ENCODE measurements around the gene FOXP1. TPM values are rescaled to one million over a fixed set of nuclear protein-coding genes. Genes with fewer than 3 reads are reported as not detected.

FOXP1 gene
- total and polyA plus RNA-seq, 9 of the 15 experiments (the other 6 are each of a cell fraction or from before 2014, with no cell fraction given) = 7.7 to 34.5 (median 13.7) TPM

- H3K9ac ChIP-seq (ENCODE audit: insufficient read depth in 1 of 2, low read depth in 2 of 2, low read length in 2 of 2) = no peak overlapping the region
- H3K79me2 ChIP-seq (ENCODE audit: control insufficient read depth, insufficient read depth, low read length) = no peaks in the 10 kb centered on the region
- no peak overlapping the region for H2AFZ ChIP-seq (ENCODE audit: low read depth, low read length)
- no peaks in the 10 kb centered on the region for H3K36me3 ChIP-seq (ENCODE audit: control insufficient read depth, insufficient read depth, low read length)
- TF ChIP-seq DACH1 (IDR thresholded peaks at IDR 0.05; ENCODE audit: partially characterized antibody) = no peak
- TF ChIP-seq HMGXB4 (CRISPR knock-in tag; IDR thresholded peaks at IDR 0.05) = no peak
- no peak for TF ChIP-seq SIRT6 (IDR thresholded peaks at IDR 0.05; ENCODE audit: low read depth, low read length)
- TF ChIP-seq SMAD2 (IDR thresholded peaks at IDR 0.05; ENCODE audit: low read depth, low read length) = no peak
- no peak for TF ChIP-seq CREB5 (CRISPR knock-in tag; IDR thresholded peaks at IDR 0.05)
- TF ChIP-seq STAT5A (IDR thresholded peaks at IDR 0.05; ENCODE audit: borderline replicate concordance, low read length) = no peak
- TF ChIP-seq ZKSCAN3 (CRISPR knock-in tag; IDR thresholded peaks at IDR 0.05) = no peak
- no peak for TF ChIP-seq ZNF311 (CRISPR knock-in tag; IDR thresholded peaks at IDR 0.05)
- no peak for TF ChIP-seq ETS2 (tag; IDR thresholded peaks at IDR 0.05; ENCODE audit: borderline replicate concordance, poor library complexity, severe bottlenecking)
- TF ChIP-seq ZNF668 (CRISPR knock-in tag; IDR thresholded peaks at IDR 0.05) = no peak
- TF ChIP-seq TAF1 (IDR thresholded peaks at IDR 0.05; ENCODE audit: control insufficient read depth, extremely low read depth, insufficient read depth, low read length, severe bottlenecking) = no peak
- no peak for TF ChIP-seq GATAD2B (IDR thresholded peaks at IDR 0.05; ENCODE audit: borderline replicate concordance)
- H3K9me1 ChIP-seq (ENCODE audit: control insufficient read depth, insufficient read depth, low read length) = no peaks in the 10 kb centered on the region
- CTCF ChIA-PET (ENCODE audit: low intra/inter-chr PET ratio) = no interaction called here
- no peak for DNase-seq (ENCODE audit: extremely low read depth in 1 of 4, low spot score in 3 of 4)
- no peak for FAIRE-seq
- H3K4me1 ChIP-seq (replicated peaks in 1 of 2; ENCODE audit: control insufficient read depth in 2 of 2, insufficient read depth in 2 of 2, low read length in 2 of 2) = no peaks in the 10 kb centered on the region
- no peaks in the 10 kb centered on the region for H3K9me3 ChIP-seq (replicated peaks; ENCODE audit: control insufficient read depth, insufficient read depth, low read depth, low read length)
- no TSS peak for BruUV-seq (replicated peaks)
- H3K4me3 ChIP-seq = no peak overlapping the region
- no peaks in the 10 kb centered on the region for H4K20me1 ChIP-seq (replicated peaks; ENCODE audit: control insufficient read depth, insufficient read depth, low read length)
- H3K27me3 ChIP-seq (ENCODE audit: control insufficient read depth in 2 of 2, insufficient read depth in 2 of 2, low read length in 2 of 2) = no peaks in the 10 kb centered on the region
- POLR2A ChIA-PET = interaction anchor here (1.6 kb wide), 1 partner anchor 9 kb away, joined by 3 read pairs; no protein-coding TSS in a partner anchor
- no peak overlapping the region for H3K27ac ChIP-seq (ENCODE audit: extremely low read depth, low read depth, low read length)
- in situ Hi-C loops (cut with MboI) (no loop called here), intact Hi-C loops (cut with micrococcal nuclease) (no loop called here)
- WGBS (ENCODE audit: insufficient coverage, low coverage, missing lambda C conversion rate) = 67% methylated on average over 11 of the region's 11 CpGs
- no peak for ATAC-seq
- no peak overlapping the region for H3K4me2 ChIP-seq (ENCODE audit: insufficient read depth, low read length)
These were observed 414.6 kb downstream of the FOXP1 start for GRCh38 chr3:71168880-71169411.
